Measurements from ENCODE around the gene ILK.

The ILK gene

GRCh38 chr11:6634534-6634933, 31.0 kb downstream of the ILK start:
- no peak for TF ChIP-seq CTCF (IDR thresholded peaks at IDR 0.05; ENCODE audit: low read depth, low read length)
- no peak overlapping the region for H3K4me3 ChIP-seq (ENCODE audit: low read depth, low read length)

GRCh38 chr11:6635082-6635932, 31.7 kb downstream of the ILK start:
- no peak overlapping the region for H3K4me3 ChIP-seq (ENCODE audit: low read depth, low read length)
- no peak for TF ChIP-seq CTCF (IDR thresholded peaks at IDR 0.05; ENCODE audit: low read depth, low read length)

- TF ChIP-seq CTCF (IDR thresholded peaks at IDR 0.05; ENCODE audit: low read depth, low read length), result no peak
- no peak overlapping the region for H3K4me3 ChIP-seq (ENCODE audit: low read depth, low read length)
These were observed 32.9 kb downstream of the ILK start for GRCh38 chr11:6636480-6636879.

- no peak overlapping the region for H3K4me3 ChIP-seq (ENCODE audit: low read depth, low read length)
- TF ChIP-seq CTCF (IDR thresholded peaks at IDR 0.05; ENCODE audit: low read depth, low read length), result no peak
These were observed 34.3 kb downstream of the ILK start for GRCh38 chr11:6637871-6638270.

GRCh38 chr11:6638429-6638828, 34.9 kb downstream of the ILK start:
- no peak overlapping the region for H3K4me3 ChIP-seq (ENCODE audit: low read depth, low read length)
- TF ChIP-seq CTCF (IDR thresholded peaks at IDR 0.05; ENCODE audit: low read depth, low read length), result no peak

GRCh38 chr11:6640036-6640984, 36.7 kb downstream of the ILK start:
- TF ChIP-seq CTCF (IDR thresholded peaks at IDR 0.05; ENCODE audit: low read depth, low read length), result no peak
- H3K4me3 ChIP-seq (ENCODE audit: low read depth, low read length), result no peak overlapping the region

Data from WI38 (cell line).